SK-N-SH (cell line): ENCODE results near the gene ADK.

Experiments
- CHD2 ChIP-seq: fragments of 150-350 bp; IDR thresholded peaks from 2 replicates; pipeline ENCODE4 v1.6.1; 2018; ENCODE audit warnings: low read length; ENCODE audit not compliant: partially characterized antibody
- EP300 ChIP-seq, 2 experiments: IDR thresholded peaks; 2 replicates each; pipeline versions ENCODE4 v1.4.0 to v1.6.1; 2012; ENCODE audit warnings: borderline replicate concordance in 1 of 2, low read depth in 1 of 2, low read length in 1 of 2
- FOXM1 ChIP-seq: IDR thresholded peaks from 2 replicates; pipeline ENCODE4 v1.4.0; 2012; ENCODE audit warnings: low read depth, mild to moderate bottlenecking
- NRF1 ChIP-seq: IDR thresholded peaks from 2 replicates; pipeline ENCODE4 v1.6.1; 2012; ENCODE audit warnings: low read depth, mild to moderate bottlenecking, low read length
- RAD21 ChIP-seq: IDR thresholded peaks from 2 replicates; pipeline ENCODE4 v1.6.1; 2012; ENCODE audit warnings: mild to moderate bottlenecking, low read length
- RCOR1 ChIP-seq: fragments of 150-350 bp; IDR thresholded peaks from 2 replicates; pipeline ENCODE4 v1.6.1; 2017; ENCODE audit warnings: antibody characterized with exemption, low read length
- SMC3 ChIP-seq: IDR thresholded peaks from 2 replicates; pipeline ENCODE4 v1.6.1; 2012; ENCODE audit warnings: low read depth, low read length, improper control_type of control experiment
- TEAD4 ChIP-seq: IDR thresholded peaks from 2 replicates; pipeline ENCODE4 v1.4.0; 2012; ENCODE audit warnings: mild to moderate bottlenecking, borderline replicate concordance; ENCODE audit not compliant: insufficient read depth
- TF ChIP-seq, protein P1 (sequence below): fragments of 200-600 bp; sonication (generic); IDR thresholded peaks from 2 replicates; pipeline ENCODE4 v1.6.1; 2017; ENCODE audit warnings: antibody characterized with exemption, mild to moderate bottlenecking, moderate library complexity
- TF ChIP-seq, protein P2 (sequence below): IDR thresholded peaks from 2 replicates; pipeline ENCODE4; 2012
- TF ChIP-seq, protein P3 (sequence below): IDR thresholded peaks from 2 replicates; pipeline ENCODE4 v1.4.0; 2012; ENCODE audit warnings: low read depth
- TF ChIP-seq, protein P4 (sequence below): IDR thresholded peaks from 2 replicates; pipeline ENCODE4 v1.6.1; 2012; ENCODE audit warnings: mild to moderate bottlenecking, low read depth, low read length, moderate library complexity
- TF ChIP-seq, protein P5 (sequence below): IDR thresholded peaks from 2 replicates; pipeline ENCODE4 v1.4.0; 2012; ENCODE audit warnings: low read depth, borderline replicate concordance

DNA sequence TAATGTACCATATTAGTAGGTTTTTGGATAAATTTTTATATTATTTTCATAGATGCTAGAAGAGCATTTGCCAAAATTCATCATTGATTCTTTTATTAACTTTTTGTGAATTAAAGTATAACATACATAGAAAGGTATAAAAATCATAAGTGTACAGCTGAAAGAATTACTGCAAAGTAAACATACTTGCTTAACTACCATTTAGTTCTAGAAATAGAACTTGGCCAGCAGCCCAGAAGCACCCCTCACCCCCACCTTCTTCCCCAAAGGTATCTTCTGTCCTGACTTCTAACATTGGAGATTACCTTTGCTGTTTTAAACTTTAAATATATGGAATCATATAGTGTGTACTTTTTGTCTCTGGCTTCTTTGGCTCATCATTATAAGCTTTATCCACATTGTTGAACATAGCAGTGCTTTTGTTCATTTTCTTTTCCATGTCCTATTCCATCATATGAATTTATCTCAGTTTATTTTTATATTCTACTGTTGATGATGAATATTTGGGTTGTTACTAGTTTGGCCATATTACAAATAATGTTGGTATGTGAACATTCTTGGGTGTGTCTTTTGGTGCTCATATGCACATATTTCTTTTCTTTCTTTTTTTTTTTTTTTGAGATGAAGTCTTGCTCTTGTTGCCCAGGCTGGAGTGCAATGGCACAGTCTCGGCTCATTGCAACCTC lies 142.8 kb downstream of the ADK start:
- TF ChIP-seq, protein P1, sequence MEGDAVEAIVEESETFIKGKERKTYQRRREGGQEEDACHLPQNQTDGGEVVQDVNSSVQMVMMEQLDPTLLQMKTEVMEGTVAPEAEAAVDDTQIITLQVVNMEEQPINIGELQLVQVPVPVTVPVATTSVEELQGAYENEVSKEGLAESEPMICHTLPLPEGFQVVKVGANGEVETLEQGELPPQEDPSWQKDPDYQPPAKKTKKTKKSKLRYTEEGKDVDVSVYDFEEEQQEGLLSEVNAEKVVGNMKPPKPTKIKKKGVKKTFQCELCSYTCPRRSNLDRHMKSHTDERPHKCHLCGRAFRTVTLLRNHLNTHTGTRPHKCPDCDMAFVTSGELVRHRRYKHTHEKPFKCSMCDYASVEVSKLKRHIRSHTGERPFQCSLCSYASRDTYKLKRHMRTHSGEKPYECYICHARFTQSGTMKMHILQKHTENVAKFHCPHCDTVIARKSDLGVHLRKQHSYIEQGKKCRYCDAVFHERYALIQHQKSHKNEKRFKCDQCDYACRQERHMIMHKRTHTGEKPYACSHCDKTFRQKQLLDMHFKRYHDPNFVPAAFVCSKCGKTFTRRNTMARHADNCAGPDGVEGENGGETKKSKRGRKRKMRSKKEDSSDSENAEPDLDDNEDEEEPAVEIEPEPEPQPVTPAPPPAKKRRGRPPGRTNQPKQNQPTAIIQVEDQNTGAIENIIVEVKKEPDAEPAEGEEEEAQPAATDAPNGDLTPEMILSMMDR, result no peak
- TF ChIP-seq, protein P2, sequence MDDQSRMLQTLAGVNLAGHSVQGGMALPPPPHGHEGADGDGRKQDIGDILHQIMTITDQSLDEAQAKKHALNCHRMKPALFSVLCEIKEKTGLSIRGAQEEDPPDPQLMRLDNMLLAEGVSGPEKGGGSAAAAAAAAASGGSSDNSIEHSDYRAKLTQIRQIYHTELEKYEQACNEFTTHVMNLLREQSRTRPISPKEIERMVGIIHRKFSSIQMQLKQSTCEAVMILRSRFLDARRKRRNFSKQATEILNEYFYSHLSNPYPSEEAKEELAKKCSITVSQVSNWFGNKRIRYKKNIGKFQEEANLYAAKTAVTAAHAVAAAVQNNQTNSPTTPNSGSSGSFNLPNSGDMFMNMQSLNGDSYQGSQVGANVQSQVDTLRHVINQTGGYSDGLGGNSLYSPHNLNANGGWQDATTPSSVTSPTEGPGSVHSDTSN, result peak; percentile 21; the same call in 1 of the 2 replicates
- TF ChIP-seq RCOR1 (no peak), SMC3 (no peak), RAD21 (no peak), FOXM1 (no peak), EP300 (IDR thresholded peaks at IDR 0.05; ENCODE audit: borderline replicate concordance in 1 of 2, low read depth in 1 of 2, low read length in 1 of 2) (peak in 1 of 2 experiments; percentile 5; a peak in 1 of 4 replicates), CHD2 (no peak), NRF1 (no peak), TEAD4 (no peak)
- TF ChIP-seq, protein P3, sequence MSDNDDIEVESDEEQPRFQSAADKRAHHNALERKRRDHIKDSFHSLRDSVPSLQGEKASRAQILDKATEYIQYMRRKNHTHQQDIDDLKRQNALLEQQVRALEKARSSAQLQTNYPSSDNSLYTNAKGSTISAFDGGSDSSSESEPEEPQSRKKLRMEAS, result no peak
- TF ChIP-seq, protein P4, sequence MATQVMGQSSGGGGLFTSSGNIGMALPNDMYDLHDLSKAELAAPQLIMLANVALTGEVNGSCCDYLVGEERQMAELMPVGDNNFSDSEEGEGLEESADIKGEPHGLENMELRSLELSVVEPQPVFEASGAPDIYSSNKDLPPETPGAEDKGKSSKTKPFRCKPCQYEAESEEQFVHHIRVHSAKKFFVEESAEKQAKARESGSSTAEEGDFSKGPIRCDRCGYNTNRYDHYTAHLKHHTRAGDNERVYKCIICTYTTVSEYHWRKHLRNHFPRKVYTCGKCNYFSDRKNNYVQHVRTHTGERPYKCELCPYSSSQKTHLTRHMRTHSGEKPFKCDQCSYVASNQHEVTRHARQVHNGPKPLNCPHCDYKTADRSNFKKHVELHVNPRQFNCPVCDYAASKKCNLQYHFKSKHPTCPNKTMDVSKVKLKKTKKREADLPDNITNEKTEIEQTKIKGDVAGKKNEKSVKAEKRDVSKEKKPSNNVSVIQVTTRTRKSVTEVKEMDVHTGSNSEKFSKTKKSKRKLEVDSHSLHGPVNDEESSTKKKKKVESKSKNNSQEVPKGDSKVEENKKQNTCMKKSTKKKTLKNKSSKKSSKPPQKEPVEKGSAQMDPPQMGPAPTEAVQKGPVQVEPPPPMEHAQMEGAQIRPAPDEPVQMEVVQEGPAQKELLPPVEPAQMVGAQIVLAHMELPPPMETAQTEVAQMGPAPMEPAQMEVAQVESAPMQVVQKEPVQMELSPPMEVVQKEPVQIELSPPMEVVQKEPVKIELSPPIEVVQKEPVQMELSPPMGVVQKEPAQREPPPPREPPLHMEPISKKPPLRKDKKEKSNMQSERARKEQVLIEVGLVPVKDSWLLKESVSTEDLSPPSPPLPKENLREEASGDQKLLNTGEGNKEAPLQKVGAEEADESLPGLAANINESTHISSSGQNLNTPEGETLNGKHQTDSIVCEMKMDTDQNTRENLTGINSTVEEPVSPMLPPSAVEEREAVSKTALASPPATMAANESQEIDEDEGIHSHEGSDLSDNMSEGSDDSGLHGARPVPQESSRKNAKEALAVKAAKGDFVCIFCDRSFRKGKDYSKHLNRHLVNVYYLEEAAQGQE, result no peak
- TF ChIP-seq, protein P5, sequence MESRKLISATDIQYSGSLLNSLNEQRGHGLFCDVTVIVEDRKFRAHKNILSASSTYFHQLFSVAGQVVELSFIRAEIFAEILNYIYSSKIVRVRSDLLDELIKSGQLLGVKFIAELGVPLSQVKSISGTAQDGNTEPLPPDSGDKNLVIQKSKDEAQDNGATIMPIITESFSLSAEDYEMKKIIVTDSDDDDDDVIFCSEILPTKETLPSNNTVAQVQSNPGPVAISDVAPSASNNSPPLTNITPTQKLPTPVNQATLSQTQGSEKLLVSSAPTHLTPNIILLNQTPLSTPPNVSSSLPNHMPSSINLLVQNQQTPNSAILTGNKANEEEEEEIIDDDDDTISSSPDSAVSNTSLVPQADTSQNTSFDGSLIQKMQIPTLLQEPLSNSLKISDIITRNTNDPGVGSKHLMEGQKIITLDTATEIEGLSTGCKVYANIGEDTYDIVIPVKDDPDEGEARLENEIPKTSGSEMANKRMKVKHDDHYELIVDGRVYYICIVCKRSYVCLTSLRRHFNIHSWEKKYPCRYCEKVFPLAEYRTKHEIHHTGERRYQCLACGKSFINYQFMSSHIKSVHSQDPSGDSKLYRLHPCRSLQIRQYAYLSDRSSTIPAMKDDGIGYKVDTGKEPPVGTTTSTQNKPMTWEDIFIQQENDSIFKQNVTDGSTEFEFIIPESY, result no peak
